GM12865 (cell line): ENCODE measurements around the gene JDP2.

Experiments
- DNase-seq: peaks from one replicate; pipeline ENCODE4 v3.0.0; 2010; ENCODE audit warnings: low read depth
- H3K4me3 ChIP-seq: 2 replicates; pipeline ENCODE4 v1.5.1; 2011; ENCODE audit warnings: mild to moderate bottlenecking, low read depth, low read length, control low read depth
- TF ChIP-seq, protein P1 (sequence below): IDR thresholded peaks from 2 replicates; pipeline ENCODE4 v1.5.1; 2011; ENCODE audit warnings: low read length, control low read depth, low read depth, inconsistent platforms; ENCODE audit not compliant: insufficient read depth; ENCODE audit errors: missing control alignments

The JDP2 gene

DNA sequence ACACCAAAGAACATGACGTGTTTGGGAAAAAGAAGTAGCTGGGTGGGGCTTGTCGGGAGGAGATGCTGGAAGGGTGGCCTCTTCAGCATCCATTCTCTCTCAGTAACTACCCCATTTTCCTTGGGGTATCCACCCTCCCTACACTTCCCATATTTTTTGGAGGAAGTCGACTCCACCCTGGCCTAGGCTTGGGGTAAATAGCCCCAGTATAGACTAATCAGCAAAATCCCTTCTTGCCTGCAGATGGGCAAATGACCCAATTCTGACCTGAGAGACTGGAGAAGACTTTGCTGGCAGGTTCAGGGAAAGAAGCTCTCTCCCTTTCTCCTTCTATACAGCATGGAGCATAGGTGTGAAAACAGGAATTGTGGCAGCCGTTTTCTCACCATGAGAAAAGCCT lies 28.5 kb upstream of the JDP2 start:
- H3K4me3 ChIP-seq: no peak overlapping the region
- TF ChIP-seq, protein P1, sequence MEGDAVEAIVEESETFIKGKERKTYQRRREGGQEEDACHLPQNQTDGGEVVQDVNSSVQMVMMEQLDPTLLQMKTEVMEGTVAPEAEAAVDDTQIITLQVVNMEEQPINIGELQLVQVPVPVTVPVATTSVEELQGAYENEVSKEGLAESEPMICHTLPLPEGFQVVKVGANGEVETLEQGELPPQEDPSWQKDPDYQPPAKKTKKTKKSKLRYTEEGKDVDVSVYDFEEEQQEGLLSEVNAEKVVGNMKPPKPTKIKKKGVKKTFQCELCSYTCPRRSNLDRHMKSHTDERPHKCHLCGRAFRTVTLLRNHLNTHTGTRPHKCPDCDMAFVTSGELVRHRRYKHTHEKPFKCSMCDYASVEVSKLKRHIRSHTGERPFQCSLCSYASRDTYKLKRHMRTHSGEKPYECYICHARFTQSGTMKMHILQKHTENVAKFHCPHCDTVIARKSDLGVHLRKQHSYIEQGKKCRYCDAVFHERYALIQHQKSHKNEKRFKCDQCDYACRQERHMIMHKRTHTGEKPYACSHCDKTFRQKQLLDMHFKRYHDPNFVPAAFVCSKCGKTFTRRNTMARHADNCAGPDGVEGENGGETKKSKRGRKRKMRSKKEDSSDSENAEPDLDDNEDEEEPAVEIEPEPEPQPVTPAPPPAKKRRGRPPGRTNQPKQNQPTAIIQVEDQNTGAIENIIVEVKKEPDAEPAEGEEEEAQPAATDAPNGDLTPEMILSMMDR: no peak
- no peak for DNase-seq

DNA sequence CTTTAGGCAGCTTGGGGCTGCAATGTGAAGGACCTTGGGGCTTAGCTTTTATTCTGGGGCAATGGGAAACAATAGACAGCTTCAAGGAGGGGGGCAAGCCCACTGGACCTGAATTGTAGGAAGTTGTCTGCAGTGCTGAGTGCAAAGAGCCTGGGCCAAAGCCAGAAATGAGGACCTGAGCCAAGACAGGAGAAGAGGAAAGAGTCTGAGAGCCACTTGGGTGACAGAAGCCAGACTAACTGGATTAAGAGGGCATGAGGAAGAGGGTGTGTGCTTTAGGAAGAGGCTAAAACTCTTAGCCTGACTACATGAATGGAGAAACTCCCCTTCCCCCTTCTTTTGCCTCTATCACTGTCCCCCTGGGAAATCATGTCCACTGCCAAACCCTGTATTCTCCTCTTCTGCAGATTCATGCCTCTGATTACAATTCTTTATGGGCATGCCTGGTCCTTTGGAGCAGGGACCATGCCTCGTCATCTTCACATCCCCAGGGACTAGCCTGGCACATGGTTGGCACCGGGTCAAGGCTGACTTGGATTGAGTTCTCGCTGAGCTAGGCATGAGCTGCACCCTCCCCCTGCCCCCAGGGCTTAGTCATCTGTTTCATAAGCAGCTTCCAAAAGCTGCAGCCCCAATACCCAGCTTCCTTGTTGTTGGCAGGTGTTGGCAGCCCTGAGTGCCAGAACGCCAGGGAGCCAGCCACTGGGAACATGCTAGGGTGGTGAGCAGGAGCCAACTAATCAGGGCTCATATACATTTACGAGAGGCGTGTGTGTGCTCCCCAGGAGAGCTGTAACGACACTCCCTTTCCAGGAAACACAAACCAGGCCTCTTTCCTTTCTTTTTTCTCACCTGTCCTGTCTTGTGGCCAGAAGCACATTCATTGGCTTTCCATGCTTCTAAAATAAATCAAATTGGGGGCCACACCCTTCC lies 27.7 kb upstream of the JDP2 start:
- no peak for DNase-seq

DNA sequence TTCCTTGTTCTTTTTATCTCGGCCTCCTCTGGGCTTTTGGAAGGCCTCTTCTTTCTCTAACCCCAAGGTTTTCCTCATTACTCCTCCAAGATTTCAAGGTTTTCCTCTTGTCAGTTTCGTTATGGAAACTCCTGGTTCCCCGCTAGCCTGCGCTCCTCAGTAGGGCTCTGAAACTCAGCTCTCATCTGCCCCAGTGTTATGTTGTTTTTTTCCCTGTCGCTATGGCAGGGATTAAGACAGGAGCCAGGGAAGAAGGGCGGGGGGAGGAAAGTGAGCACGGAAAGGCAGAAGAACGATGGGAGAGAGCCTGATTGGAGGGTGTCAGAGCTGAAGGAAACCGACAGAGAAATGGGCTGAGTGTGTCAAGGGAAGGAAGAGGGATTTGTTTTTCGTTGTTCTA lies 26.5 kb upstream of the JDP2 start:
- no peak overlapping the region for H3K4me3 ChIP-seq
- TF ChIP-seq, protein P1: no peak

More for the DNA sequence above, 27.7 kb upstream of the JDP2 start:
- TF ChIP-seq, protein P1: no peak
- no peak overlapping the region for H3K4me3 ChIP-seq

DNA sequence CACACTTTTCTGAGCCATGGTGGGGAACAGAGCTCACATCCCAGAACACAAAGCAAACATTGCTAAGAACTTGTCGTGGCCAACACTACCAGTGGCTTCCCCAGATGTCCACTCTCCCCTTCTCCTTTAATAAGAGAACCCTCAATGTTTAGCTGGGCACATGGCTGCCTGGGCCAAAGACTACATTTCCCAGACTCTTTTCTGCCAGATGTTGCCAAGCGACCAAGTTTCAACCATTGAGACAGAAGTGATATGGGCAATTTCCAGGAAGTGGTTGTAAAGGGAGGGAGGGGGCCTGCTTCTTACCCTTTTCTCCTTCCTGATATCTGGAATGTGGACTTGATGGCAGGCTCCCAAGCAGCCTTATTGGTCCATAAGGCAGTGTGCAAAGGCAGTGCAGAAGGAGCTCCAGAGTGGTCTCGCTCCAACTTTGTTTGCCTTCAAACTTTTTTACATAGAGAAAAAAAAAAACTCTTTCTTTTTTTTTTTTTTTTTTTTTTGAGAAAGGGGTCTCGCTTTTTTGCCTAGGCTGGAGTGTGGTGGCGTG lies 24.9 kb upstream of the JDP2 start:
- TF ChIP-seq, protein P1: no peak
- no peak overlapping the region for H3K4me3 ChIP-seq
- no peak for DNase-seq

More for the DNA sequence above, 26.5 kb upstream of the JDP2 start:
- no peak for DNase-seq

DNA sequence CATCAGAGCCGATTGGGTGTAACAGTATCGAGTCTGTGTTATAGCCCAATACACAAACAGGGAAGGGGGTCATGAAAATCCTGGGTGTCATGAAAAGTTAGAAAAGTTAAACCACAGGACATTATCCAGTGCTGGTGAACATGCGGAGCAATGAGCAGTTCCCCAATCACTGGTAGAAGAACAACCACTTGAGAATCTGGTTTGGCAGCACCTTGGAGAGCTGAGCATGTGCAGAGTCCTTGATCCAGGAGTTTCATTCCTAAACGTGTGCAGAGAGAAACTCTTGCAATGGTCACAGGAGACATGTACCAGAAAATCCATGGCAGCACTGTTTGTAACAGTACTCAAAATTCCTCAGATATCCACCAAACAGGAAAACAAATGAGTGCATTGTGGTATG lies 23.0 kb upstream of the JDP2 start:
- TF ChIP-seq, protein P1: no peak
- no peak for DNase-seq
- H3K4me3 ChIP-seq: no peak overlapping the region

DNA sequence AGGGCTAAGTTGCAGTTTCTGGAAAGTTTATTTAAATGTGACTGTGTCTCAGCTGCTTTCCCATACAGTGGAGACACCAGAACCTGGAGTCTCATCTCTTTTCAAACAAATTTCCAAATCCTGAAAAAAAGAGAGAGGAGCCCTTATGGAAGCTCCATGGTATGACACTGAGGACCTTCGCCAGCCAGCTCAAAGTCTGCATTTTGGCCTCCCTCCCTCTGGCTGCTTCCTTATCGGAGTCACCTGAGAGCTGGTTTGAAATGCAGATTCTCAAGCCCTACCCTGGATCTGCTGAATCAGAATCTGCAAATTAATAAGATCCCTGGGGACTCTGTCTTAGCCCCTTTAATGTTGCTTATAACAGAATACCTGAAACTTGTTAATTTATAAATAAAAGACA lies 21.7 kb upstream of the JDP2 start:
- TF ChIP-seq, protein P1: no peak
- no peak for DNase-seq
- no peak overlapping the region for H3K4me3 ChIP-seq
